Measurements from ENCODE around the gene FOXC1.

GRCh38 chr6:1586256-1586655 is 23.5 kb upstream of the FOXC1 start:
- TF ChIP-seq CTCF (IDR thresholded peaks at IDR 0.05), result no peak
- no peak for TF ChIP-seq EZH2 (IDR thresholded peaks at IDR 0.05; ENCODE audit: borderline replicate concordance, insufficient read depth, low read depth, low read length, poor library complexity, severe bottlenecking)

Data from B cell (primary cell).